Left colon (tissue), 2 donors: ENCODE results near the gene DENND2A. TPM values are rescaled to one million over a fixed set of nuclear protein-coding genes. Genes with fewer than 3 reads are reported as not detected.
"Not testable (repeated sequence)": the region's sequence is repeated elsewhere in the genome, so short reads cannot be mapped to it uniquely, and the experiment has no call there.

Experiments
- ATAC-seq: fragments of 200-7000 bp; cut with Tn5 transposase; one replicate; pipeline ENCODE4 v1.9.1; 2020; ENCODE audit warnings: mild to moderate bottlenecking, moderate library complexity
- DNase-seq, 2 donors: peaks; one replicate each; pipeline ENCODE4 v3.0.0-alpha.2; 2020
- intact Hi-C, 2 donors: fragments of 100-400 bp; cut with DNase I in 1 of 2; cut with micrococcal nuclease in 1 of 2; formaldehyde crosslinking; loops; one replicate each; pipeline versions ENCODE4 v1.11.2 to v1.14.0; 2022; cut with DNase I, micrococcal nuclease
- total RNA-seq, 2 donors: library from RNA; stranded (reverse); fragmentation: NEBNext Ultra II Directional; extraction: Animal tissue kit (Norgen Biotek cat#: 25700); gene quantifications; one replicate each; pipeline ENCODE4 v1.2.1, GENCODE V29; 2021
- donor health status: DM: no; HTN: no; CAD: no.
- donor health status: DM: yes; HTN: yes; CAD: no.

The DENND2A gene
- total RNA-seq, 2 donors from 2014 or later, result 6.8 to 8.2 TPM

DNA sequence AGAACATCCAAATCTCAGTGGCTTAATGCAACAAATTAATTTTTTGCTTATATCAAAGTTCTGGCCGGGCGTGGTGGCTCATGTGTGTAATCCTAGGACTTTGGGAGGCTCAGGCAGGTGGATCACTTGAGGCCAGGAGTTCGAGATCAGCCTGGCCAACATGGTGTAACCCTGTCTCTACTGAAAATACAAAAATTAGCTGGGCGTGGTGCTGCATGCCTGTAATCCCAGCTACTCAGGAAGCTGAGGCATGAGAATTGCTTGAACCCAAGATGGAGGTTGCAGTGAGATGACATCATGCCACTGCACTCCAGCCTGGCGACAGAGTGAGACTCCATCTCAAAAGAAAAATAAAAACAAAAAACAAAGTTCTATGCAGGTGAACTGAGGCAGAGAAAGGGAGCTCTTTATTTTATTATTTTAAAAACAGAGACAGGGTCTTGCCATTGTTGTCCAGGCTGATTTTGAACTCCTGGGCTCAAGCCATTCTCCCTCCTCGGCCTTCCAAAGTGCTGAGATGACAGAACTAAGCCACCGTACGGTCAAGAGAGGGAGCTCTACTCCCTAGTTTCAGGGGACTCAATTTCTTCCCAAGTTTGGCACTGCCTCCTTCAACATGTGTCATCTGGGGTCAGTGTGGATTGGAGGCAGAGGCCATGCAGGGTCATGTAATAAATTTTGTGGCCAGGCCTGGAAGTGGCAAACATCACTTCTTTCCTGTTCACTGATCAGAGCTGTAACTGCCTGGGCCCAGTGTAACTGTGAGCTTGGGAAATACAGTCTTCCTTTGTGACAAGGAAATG, 34.5 kb upstream of the DENND2A start:
- DNase-seq, result peak in 1 of 2 donors; percentile 20
- peak; percentile 10 for ATAC-seq
- intact Hi-C loops, result no loop called here

DNA sequence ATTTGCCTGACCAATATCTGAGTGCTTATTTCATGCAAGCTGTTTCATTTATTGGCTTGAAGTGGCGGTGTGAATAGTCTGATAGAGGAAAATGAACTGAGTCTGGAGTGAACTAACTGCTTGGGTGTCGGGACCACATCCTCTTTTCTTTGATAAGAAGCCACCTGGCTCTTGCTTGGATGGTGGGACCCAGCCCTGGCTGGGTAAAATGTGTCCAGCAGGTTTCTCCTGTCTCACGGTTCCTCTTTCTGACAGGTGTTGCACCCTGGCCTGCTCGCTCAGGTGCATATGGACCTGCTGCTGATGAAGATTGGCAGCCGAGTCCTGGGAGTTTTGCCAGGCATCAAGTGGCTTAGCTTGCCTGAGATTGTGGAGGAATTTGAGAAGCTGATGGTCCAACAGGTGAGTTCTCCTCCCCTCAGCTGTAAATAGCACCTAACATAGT, 33.8 kb upstream of the DENND2A start:
- intact Hi-C loops, result no loop called here
- ATAC-seq (peak; percentile 15), DNase-seq (peak; percentile 41 to 52)

DNA sequence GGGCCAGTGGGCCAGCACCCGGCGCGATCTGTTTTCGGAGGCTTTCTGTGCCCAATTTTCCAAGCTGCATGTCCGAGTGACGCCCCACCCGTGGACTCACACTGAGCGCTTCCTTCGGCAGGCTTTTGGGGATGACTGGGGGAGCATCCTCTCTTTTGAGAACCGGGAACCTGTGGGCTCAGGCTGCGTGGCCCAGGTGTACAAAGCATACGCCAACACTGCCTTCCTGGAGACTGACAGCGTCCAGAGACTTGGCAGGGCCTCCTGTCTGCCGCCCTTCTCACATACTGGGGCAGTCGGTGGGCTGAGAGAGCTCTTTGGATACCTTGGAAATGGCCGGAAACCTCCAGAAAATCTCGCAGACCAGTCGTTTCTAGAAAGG, 33.2 kb upstream of the DENND2A start:
- DNase-seq, result no peak

DNA sequence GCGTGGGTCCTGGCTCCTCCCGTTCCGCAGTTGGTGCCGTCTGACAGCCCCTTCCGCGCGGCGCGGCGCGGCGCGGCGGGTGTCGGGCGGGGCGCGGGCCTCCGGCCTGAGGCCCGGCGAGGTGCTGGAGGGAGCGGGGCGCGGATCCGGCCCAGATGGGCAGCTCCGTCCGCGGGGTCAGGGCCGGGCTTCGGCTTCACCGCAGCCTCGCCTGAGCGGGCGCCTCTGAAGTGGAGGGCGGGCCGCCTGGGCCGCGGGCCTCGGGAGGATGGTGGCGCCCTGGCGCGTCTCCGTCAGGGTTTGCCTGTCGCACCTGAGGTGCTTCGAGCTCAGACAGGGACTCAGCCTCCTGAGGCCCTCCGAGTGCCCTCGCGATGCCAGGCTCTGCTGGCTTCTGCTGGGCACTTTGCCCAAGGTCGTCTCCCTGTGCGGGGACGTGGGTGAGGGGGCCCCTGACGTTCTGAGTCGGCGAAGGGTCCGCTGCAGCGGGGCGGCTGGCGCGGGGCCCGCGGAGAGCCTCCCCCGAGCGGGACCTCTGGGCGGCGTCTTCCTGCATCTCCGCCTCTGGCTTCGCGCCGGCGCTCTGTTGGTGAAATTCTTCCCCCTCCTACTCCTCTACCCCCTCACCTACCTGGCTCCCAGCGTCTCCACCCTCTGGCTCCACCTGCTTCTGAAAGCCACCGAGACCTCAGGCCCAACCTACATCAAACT, 32.6 kb upstream of the DENND2A start:
- ATAC-seq, result peak; percentile 82
- DNase-seq, result peak; percentile 85 to 86
- intact Hi-C loops, result no loop called here

More for the DNA sequence above, 33.2 kb upstream of the DENND2A start:
- ATAC-seq, result peak; percentile 31
- intact Hi-C loops, result no loop called here

DNA sequence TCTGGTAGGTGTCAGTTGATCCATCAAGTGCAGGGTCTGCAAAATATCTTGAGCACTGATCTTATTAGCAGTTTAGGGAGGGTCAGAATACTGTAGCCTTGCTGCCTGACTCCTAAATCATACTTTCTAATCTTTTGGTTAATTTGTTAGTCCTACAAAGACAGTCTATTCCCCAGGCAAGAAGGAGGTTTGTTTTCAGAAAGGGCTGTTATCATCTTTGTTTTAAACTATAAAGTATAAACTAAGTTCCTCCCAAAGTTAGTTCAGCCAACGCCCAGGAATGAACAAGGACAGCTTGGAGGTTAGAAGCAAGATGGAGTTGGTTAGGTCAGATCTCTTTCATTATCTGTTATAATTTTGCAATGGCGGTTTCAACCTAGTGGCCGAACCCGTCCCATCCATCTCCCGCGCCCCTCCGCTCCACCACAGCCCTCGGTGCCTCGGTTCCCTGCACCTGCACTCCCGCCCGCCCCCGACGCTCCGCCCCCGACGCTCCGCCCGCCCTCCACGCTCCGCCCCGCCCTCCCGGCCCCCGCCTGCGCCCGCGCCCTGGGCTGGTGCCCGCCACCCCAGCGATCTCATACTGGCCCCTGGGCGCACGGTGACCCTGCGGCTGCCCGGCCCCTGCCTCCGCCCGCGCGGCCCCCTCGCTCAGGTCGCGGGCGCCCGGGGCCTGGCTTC, 31.9 kb upstream of the DENND2A start, which contains the start of gene ADCK2:
Gene ADCK2, plus strand, starts transcription at position 564 of the 681 bp plus-strand sequence. CDS start 386 bp downstream, outside the sequence.
- DNase-seq (peak; percentile 61 to 79), ATAC-seq (peak; percentile 68)
- intact Hi-C loops, result no loop called here

DNA sequence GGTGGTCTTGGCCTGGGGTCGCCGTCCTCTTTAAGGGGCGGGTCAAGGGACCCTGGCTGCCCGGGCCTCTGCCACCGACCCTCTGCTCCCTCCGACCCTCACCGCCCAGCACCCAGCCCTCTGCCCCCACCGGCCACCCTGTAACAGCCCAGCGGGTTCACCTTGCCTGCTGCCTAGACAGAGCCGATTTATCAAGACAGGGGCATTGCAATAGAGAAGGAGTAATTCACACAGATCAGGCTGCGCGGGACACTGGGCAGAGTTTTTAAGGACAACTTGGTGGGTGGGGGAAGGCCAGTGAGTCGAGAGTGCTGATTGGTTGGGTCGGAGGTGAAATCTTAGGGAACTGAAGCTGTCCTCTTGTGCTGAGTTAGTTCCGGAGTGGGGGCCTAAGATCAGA, 31.4 kb upstream of the DENND2A start:
- DNase-seq (no peak), ATAC-seq (no peak)
- intact Hi-C loops, result no loop called here

DNA sequence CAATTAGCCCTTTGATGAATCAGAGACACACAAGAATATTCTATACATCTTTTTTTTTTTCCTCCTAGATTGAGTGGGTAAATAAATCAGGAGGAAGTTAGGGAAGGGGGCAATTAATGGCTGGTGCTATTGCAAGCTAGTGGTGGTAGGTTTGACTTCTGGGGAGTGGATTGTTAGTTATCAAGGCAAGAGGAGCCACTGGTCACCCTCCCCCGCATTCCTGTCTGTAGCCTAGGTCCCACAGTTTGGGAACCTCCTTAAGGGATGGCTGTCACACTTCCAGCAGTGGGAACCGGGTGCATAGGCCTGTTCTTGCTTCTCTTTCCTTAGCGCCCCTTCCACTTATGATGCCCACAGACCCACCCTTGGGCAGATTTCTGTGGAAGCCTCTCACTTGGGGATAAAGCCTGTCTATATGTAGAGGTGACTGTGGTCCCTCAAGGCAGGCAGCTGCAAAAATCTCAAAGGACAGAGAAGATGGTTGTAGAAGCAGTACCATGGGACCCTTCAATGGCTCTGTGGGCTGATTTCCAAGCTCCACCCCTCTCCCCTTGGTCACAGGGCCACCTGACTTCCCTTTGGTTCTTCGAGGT, 29.8 kb upstream of the DENND2A start:
- no peak for DNase-seq
- ATAC-seq, result no peak
- intact Hi-C loops, result no loop called here

DNA sequence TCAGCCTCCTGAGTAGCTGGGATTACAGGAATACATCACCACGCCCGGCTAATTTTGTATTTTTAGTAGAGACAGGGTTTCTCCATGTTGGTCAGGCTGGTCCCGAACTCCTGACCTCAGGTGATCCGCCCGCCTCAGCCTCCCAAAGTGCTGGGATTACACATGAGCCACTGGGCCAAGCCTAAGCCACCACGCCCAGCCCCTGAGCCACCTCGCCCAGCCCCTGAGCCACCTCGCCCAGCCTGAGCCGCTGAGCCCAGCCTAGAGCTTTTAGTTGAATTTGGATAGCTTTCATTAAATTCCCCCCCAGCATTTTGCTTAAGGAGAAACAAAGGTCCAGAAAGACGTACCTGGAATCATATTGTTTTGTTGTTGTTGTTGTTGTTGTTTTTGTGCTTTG, 29.2 kb upstream of the DENND2A start:
- ATAC-seq, intact Hi-C loops: not testable (repeated sequence)

DNA sequence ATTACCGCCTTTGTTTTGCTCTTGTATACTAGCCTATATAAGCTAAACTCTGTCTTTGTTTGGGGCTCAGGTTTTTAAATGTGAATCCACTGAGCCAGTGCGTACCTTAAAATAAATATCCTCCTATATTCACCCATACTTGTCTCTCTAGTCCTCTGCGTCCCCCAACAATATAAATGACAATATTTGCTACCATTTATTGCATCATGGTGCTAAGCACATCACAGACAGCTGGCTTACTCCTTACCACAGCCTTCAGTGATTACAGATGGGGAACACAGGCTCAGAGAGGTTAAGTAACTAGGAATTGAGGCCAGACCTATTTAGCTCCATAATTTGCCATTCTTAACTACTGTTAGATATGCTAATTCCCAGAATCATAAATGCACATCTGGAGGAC, 28.7 kb upstream of the DENND2A start:
- DNase-seq (no peak), ATAC-seq (no peak)
- intact Hi-C loops, result no loop called here

More for the DNA sequence above, 29.2 kb upstream of the DENND2A start:
- not testable (repeated sequence) for DNase-seq

DNA sequence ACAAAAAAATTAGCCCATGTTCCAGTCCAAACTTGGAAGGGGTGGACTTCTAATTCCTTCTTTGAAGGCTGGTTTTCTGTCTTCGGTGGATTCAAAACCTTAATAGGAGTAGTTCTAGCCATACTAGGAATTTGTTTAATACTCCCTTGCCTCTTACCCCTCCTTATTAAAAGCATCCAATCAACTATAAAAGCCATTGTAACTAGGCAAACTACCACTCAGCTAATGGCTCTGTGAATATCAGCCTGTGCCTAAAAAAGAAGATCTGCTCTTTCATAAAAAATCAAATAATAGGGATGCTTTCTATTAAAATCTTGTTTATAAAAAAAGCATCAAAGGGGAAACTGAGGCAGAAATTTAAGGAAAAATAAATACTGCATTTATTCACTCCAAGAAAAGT, 28.0 kb upstream of the DENND2A start:
- DNase-seq (no peak), ATAC-seq (no peak)
- intact Hi-C loops, result no loop called here

DNA sequence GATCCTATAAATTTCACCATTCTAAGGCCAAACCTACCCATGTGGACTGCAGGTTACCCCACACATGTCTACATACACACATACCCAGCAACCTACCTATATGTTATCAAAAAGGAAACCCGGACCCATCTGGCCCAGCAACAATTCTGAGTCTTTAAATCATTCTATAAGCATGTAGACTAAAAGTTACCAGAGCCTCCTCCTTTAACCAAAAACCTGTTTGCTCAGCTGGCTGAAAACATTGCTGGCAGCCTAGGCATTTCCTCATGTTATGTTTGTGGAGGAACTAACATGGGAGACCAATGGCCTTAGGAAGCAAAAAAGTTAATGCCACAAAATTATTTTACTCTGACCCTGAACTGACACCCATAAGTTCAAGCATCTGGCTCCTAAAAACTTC, 26.9 kb upstream of the DENND2A start:
- intact Hi-C loops, result no loop called here
- ATAC-seq, result peak; percentile 9
- DNase-seq, result no peak

DNA sequence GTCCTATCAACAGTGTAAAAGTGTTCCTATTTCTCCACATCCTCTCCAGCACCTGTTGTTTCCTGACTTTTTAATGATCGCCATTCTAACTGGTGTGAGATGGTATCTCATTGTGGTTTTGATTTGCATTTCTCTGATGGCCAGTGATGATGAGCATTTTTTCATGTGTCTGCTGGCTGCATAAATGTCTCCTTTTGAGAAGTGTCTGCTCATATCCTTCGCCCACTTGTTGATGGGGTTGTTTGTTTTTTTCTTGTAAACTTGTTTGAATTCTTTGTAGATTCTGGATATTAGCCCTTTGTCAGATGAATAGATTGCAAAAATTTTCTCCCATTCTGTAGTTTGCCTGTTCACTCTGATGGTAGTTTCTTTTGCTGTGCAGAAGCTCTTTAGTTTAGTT, 22.3 kb upstream of the DENND2A start:
- ATAC-seq, DNase-seq, intact Hi-C loops: not testable (repeated sequence)

DNA sequence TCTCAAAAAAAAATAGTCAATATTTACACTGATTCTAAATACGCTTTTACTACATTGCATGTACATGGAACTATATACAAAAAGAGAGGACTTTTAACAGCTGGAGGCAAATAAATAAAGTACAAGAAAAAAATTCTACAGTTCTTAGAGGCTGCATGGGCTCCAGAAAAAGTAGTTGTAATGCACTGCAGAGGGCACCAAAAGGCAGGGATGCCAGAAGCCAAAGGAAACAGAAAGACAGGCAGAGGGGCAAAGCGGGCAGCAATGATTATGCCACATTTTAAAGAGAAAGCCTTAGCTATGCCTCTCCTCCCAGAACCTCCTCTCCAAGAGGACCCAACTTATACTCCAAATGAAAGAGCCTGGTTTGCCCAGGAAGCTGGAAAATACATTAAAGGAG, 20.5 kb upstream of the DENND2A start:
- ATAC-seq (peak; percentile 23), DNase-seq (no peak)
- intact Hi-C loops, result no loop called here

DNA sequence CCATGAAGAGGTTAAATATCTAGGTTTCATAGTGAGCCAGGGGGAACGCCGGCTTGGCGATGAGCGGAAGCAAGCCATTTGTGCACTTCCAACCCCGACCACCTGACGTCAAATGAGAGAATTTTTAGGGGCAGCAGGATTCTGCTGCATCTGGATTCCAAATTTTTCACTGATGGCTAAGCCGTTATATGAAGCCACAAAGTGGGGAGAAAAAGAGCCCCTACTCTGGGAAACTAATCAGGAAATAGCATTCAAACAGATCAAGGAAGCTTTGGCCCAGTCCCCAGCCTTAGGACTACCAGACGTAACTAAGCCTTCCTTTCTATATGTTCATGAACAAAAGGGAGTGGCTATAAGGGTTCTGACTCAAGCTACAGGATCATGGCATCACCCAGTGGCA, 19.2 kb upstream of the DENND2A start:
- no peak for ATAC-seq
- no peak for DNase-seq
- intact Hi-C loops, result no loop called here

DNA sequence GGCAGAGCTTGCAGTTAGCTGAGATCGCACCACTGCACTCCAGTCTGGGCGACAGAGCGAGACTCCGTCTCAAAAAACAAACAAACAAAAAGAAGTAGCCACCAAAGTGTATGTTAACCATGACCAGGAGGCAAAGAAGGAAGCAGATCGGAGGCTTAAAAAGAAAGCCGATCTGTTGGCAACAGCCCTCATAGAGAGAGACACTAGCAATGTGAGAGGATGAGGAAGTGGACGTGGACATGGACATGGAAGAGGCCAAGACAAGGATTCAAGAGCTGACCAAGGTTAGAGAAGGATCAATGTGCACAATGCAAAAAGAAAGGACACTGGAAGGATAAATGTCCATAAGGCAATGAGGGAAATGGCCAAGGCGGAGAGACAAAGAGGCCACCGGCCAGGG, 17.3 kb upstream of the DENND2A start:
- ATAC-seq (no peak), DNase-seq (no peak)
- intact Hi-C loops, result no loop called here

DNA sequence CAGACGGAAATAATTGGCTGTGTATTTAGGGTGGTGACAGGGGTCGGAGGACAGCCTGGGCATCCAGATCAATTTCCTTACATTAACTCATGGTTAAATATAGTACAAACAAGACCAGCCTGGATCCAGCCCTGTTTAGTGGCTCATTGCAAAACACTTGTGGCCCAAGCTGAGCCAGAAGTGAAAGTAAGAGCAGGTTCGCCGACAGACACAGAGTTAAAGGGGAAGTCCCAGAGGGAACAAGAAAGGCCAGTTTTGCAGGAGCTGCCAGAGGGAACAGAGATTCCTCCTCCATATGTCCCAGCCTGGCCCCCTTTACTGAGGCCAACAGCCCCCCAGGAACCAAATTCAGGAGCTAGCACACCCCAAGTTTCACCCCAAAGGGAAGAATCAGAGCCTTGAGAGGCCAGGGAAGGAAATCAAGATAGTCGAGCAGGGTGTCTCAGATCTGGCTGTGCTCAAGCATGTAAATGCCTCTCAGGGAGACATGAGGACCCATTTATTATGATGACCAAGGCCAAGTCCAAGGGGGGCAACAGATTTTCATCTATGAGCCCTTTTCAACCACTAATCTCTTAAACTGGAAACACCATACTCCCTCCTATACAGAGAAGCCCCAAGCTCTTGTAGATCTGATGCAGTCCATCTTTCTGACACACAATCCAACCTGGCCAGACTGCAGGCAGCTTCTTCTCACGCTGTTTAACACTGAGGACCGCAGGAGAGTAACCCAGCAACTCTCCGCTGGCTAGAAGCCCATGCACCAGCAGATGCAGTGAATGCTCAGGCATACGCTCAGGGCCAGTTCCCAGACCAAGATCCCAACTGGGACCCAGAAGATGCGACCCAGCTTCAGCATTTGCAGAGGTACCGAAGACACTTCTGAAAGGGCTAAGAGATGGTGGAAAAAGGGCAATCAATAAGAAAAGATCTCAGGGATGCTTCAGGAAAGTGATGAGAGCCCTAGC, 16.2 kb upstream of the DENND2A start:
- DNase-seq (peak; percentile 72 to 85), ATAC-seq (peak; percentile 86)
- intact Hi-C loops, result no loop called here

DNA sequence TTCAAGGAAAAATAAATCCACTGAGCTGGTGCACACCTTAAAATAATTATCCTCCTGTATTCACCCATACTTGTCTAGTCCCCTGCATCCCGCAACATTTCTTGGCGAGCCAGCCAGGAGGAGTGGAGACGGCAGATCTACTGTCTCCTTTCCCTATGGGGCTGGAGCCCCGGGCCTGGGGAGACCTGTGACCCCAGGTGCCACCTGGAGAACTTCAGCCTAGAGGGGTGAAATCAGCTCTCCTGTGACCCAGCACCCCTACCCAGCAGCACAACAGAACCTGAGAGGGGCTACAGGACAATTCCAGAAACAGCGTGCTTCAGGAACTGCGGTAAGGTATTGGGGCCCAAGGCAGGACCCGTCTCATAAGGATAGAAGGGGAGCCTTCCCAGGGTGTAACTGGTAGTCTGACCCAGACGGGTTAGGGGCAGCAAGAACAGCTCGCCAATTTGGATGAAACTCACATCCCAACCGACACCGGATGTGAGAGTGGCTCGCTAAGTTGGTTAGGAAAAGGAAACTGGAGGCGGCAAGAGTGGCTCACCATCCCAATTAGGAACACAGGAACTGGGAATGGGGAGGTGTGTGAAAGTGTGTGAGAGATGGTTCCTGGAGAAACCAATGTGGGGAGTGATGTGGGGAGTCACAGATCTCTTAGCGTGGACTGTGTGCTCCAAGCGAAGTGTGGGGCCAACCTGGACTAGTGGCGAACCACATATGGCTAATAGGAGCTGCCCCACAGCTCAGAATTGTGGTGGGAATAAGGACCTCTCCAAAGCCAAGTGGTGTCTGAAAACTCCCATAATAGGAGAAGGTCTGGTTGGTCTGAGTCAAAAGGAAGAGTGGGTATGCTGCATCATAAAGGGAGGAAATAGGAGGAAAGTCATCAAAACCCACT, 15.1 kb upstream of the DENND2A start:
- no peak for DNase-seq

More for the DNA sequence above, 15.1 kb upstream of the DENND2A start:
- intact Hi-C loops, result no loop called here
- ATAC-seq, result no peak
